CD14-positive monocyte (primary cell): Measurements from ENCODE around the gene NRP2. TPM values are rescaled to one million over a fixed set of nuclear protein-coding genes. Genes with fewer than 3 reads are reported as not detected.

Experiments
- DNase-seq, 3 donors: peaks; one replicate each; pipeline ENCODE4 v3.0.0-alpha.2; 2011 to 2022
- H2AFZ ChIP-seq: 2 replicates; pipeline ENCODE4 v1.6.0; 2012; ENCODE audit warnings: mild to moderate bottlenecking, low read depth, low read length, inconsistent platforms; ENCODE audit not compliant: insufficient read depth, poor library complexity, severe bottlenecking
- H3K27ac ChIP-seq, 2 donors: 1 replicate in 1 of 2; 2 replicates in 1 of 2; pipeline ENCODE4 v1.5.1; 2012 to 2013; ENCODE audit warnings: low read length in 2 of 2, control low read depth in 1 of 2, inconsistent platforms in 1 of 2, low read depth in 1 of 2, mild to moderate bottlenecking in 1 of 2
- H3K27me3 ChIP-seq, 2 donors: one replicate each; pipeline versions ENCODE4 v1.6.0 to v1.6.1; 2011 to 2013; ENCODE audit warnings: low read length in 2 of 2; ENCODE audit not compliant: control insufficient read depth in 2 of 2, insufficient read depth in 2 of 2
- H3K36me3 ChIP-seq, 2 donors: replicated peaks in 1 of 2; 1 replicate in 1 of 2; 2 replicates in 1 of 2; pipeline versions ENCODE4 v1.5.1 to v1.6.1; 2012 to 2013; ENCODE audit warnings: low read length in 2 of 2, control low read depth in 1 of 2, inconsistent platforms in 1 of 2, mild to moderate bottlenecking in 1 of 2; ENCODE audit not compliant: insufficient read depth in 2 of 2, control insufficient read depth in 1 of 2
- H3K4me1 ChIP-seq, 2 donors: 1 replicate in 1 of 2; 2 replicates in 1 of 2; pipeline versions ENCODE4 v1.5.1 to v1.6.1; 2012 to 2013; ENCODE audit warnings: low read length in 2 of 2, control low read depth in 1 of 2, inconsistent platforms in 1 of 2, mild to moderate bottlenecking in 1 of 2, moderate library complexity in 1 of 2; ENCODE audit not compliant: insufficient read depth in 2 of 2, control insufficient read depth in 1 of 2
- H3K4me2 ChIP-seq: replicated peaks from 2 replicates; pipeline ENCODE3; 2012; ENCODE audit warnings: low read length, moderate library complexity, mild to moderate bottlenecking; ENCODE audit not compliant: poor library complexity, severe bottlenecking; ENCODE audit errors: extremely low read depth
- H3K4me3 ChIP-seq, 3 experiments: fragments of 200-600 bp in 1 of 3; sonication (generic) in 1 of 3; replicated peaks in 1 of 3; 1 replicate in 2 of 3; 2 replicates in 1 of 3; pipeline ENCODE4 v1.5.1; 2011 to 2013; ENCODE audit warnings: low read length in 3 of 3, mild to moderate bottlenecking in 3 of 3, control low read depth in 2 of 3, low read depth in 2 of 3, inconsistent platforms in 1 of 3, moderate library complexity in 1 of 3
- H3K79me2 ChIP-seq: 2 replicates; pipeline ENCODE4 v1.6.0; 2012; ENCODE audit warnings: mild to moderate bottlenecking, control low read depth, inconsistent platforms, low read length, moderate library complexity; ENCODE audit not compliant: insufficient read depth
- H3K9ac ChIP-seq: 2 replicates; pipeline ENCODE4 v1.6.0; 2017; ENCODE audit warnings: low read length, mild to moderate bottlenecking; ENCODE audit not compliant: insufficient read depth, poor library complexity, severe bottlenecking
- H3K9me3 ChIP-seq, 2 donors: replicated peaks in 1 of 2; 1 replicate in 1 of 2; 2 replicates in 1 of 2; pipeline versions ENCODE4 v1.5.1 to v1.6.1; 2012 to 2013; ENCODE audit warnings: low read length in 2 of 2, control low read depth in 1 of 2; ENCODE audit not compliant: control insufficient read depth in 1 of 2, insufficient read depth in 1 of 2
- H4K20me1 ChIP-seq: 2 replicates; pipeline ENCODE4 v1.6.0; 2012; ENCODE audit warnings: mild to moderate bottlenecking, low read length, control low read depth, moderate library complexity; ENCODE audit not compliant: insufficient read depth
- H3K27ac Mint-ChIP-seq, 7 donors: one replicate each; pipeline ENCODE4 v1.8.0; 2020; ENCODE audit warnings: mild to moderate bottlenecking in 7 of 7, mixed read lengths in 7 of 7, moderate library complexity in 6 of 7, inconsistent platforms in 2 of 7
- H3K27me3 Mint-ChIP-seq, 3 donors: one replicate each; pipeline ENCODE4 v1.8.0; 2021 to 2022; ENCODE audit warnings: low read depth in 3 of 3, mild to moderate bottlenecking in 3 of 3, mixed read lengths in 3 of 3, moderate library complexity in 3 of 3, inconsistent platforms in 1 of 3
- H3K36me3 Mint-ChIP-seq, 2 donors: one replicate each; pipeline ENCODE4 v1.8.0; 2020; ENCODE audit warnings: mixed read lengths in 2 of 2, inconsistent platforms in 1 of 2, mild to moderate bottlenecking in 1 of 2
- H3K4me1 Mint-ChIP-seq: one replicate; pipeline ENCODE4 v1.8.0; 2020; ENCODE audit warnings: mild to moderate bottlenecking, mixed read lengths
- H3K4me3 Mint-ChIP-seq, 2 donors: one replicate each; pipeline ENCODE4 v1.8.0; 2020; ENCODE audit warnings: mild to moderate bottlenecking in 2 of 2, mixed read lengths in 2 of 2, moderate library complexity in 1 of 2
- H3K9me3 Mint-ChIP-seq, 7 donors: one replicate each; pipeline ENCODE4 v1.8.0; 2020 to 2022; ENCODE audit warnings: mixed read lengths in 7 of 7, mild to moderate bottlenecking in 6 of 7, moderate library complexity in 6 of 7, inconsistent platforms in 2 of 7
- WGBS: methylation state at CpG from one replicate; pipeline ENCODE4 v1.1.5; 2013; ENCODE audit warnings: missing lambda C conversion rate; ENCODE audit not compliant: insufficient coverage; 5-methylcytosine and 5-hydroxymethylcytosine counted together
- intact Hi-C, 2 donors: fragments of 100-400 bp; cut with micrococcal nuclease; formaldehyde crosslinking; loops; one replicate each; pipeline versions ENCODE4 v1.15.0 to v1.15.1; 2023
- polyA plus RNA-seq, 3 donors: library from polyadenylated mRNA; depleted of rRNA in 1 of 3; unstranded in 2 of 3; stranded (reverse) in 1 of 3; fragments of 300-500 nt in 2 of 3; fragments of >200 nt in 1 of 3; fragmentation: Illumina TruSeq in 2 of 3; gene quantifications; 1 replicate in 2 of 3; 2 replicates in 1 of 3; pipeline ENCODE4 v1.2.3, GENCODE V29; 2012 to 2021
- TF ChIP-seq, protein P1 (sequence below): fragments of 200-600 bp; IDR thresholded peaks from one replicate; pipeline ENCODE4 v1.8.0; 2022; ENCODE audit warnings: antibody characterized with exemption, mild to moderate bottlenecking

Gene NRP2
- polyA plus RNA-seq, 3 donors, result 0.97 to 3.3 (median 1.6) TPM

DNA sequence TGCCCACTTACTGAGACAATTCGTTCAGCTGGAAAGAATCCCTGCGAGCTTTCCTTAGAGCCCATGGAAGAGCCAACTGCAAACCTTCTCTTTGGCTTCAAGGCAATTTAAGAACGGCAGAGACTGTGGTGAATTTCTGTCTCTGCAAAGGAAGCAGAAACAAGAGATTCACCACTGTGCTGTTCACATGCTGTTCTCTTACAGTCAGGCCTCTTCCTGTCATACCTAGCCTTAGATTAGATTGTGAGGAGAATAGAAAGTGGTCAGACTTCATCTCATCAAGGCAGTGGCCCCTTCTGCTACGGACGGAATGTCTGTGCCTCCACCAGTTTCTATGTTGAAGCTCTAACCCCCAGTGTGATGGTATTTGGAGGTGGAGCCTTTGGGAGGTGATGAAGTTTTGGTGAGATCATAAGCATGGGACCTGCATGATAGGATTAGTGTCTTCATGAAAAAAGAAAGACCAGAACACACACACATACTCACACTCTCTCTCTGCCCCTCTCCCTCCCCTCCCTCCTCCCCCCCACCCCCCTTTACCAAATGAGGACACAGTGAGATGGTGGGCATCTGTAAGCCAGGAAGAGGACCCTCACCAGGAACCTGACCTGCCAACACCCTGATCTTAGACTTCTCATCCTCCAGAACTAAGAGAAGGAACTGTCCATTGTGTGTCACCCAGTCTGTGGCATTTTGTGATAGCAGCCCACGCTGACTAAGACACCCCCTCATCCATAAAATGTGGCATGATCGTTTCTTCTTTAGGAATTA, 45.6 kb upstream of the NRP2 start:
- H3K27me3 Mint-ChIP-seq, result peaks cover 5 to 9% (median 7%) of the 10 kb centered on the region in 3 donors
- H3K4me2 ChIP-seq, result no peak overlapping the region
- no peaks in the 10 kb centered on the region for H3K4me1 ChIP-seq
- H3K36me3 Mint-ChIP-seq, result no peaks in the 10 kb centered on the region
- peaks cover 0 to 4% of the 10 kb centered on the region in 2 donors for H3K27me3 ChIP-seq
- no peak overlapping the region for H3K4me3 ChIP-seq
- H3K36me3 ChIP-seq, result no peaks in the 10 kb centered on the region
- TF ChIP-seq, protein P1, sequence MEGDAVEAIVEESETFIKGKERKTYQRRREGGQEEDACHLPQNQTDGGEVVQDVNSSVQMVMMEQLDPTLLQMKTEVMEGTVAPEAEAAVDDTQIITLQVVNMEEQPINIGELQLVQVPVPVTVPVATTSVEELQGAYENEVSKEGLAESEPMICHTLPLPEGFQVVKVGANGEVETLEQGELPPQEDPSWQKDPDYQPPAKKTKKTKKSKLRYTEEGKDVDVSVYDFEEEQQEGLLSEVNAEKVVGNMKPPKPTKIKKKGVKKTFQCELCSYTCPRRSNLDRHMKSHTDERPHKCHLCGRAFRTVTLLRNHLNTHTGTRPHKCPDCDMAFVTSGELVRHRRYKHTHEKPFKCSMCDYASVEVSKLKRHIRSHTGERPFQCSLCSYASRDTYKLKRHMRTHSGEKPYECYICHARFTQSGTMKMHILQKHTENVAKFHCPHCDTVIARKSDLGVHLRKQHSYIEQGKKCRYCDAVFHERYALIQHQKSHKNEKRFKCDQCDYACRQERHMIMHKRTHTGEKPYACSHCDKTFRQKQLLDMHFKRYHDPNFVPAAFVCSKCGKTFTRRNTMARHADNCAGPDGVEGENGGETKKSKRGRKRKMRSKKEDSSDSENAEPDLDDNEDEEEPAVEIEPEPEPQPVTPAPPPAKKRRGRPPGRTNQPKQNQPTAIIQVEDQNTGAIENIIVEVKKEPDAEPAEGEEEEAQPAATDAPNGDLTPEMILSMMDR, result no peak
- H3K9ac ChIP-seq, result no peak overlapping the region
- H3K4me3 Mint-ChIP-seq, result no peak overlapping the region
- no peaks in the 10 kb centered on the region for H4K20me1 ChIP-seq
- DNase-seq, result no peak
- peaks cover 3% of the 10 kb centered on the region for H3K4me1 Mint-ChIP-seq
- H2AFZ ChIP-seq, result no peak overlapping the region
- H3K27ac Mint-ChIP-seq, result no peak overlapping the region
- no peaks in the 10 kb centered on the region for H3K9me3 ChIP-seq
- peaks cover 0 to 2% (median 0%) of the 10 kb centered on the region in 7 donors for H3K9me3 Mint-ChIP-seq
- no peaks in the 10 kb centered on the region for H3K79me2 ChIP-seq
- WGBS, result 100% methylated on average over 1 of the region's 7 CpGs
- intact Hi-C loops, result no loop called here
- no peak overlapping the region for H3K27ac ChIP-seq

DNA sequence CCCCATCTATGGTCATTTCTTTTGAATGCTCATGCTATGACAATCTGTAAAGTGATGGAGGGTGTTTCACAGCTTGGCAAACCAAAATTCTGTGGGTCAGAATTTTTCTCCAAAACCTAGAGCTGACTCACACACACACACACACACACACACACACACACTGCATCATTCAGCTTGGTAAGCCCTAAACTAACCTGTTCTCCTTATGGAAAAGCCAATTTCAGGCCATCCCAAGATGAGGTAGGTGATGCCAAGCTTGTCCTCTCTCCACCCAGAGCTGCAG, 45.0 kb upstream of the NRP2 start:
- Mint-ChIP-seq H3K4me1 (peaks cover 3% of the 10 kb centered on the region), H3K36me3 (no peaks in the 10 kb centered on the region), H3K4me3 (no peak overlapping the region), H3K27ac (no peak overlapping the region), H3K9me3 (peaks cover 0 to 2% (median 0%) of the 10 kb centered on the region in 7 donors), H3K27me3 (peaks cover 6 to 9% (median 9%) of the 10 kb centered on the region in 3 donors)
- Histone ChIP-seq H2AFZ (no peak overlapping the region), H3K9ac (no peak overlapping the region), H3K27ac (no peak overlapping the region), H3K27me3 (peaks cover 0 to 4% of the 10 kb centered on the region in 2 donors), H4K20me1 (no peaks in the 10 kb centered on the region), H3K79me2 (no peaks in the 10 kb centered on the region), H3K4me3 (no peak overlapping the region), H3K9me3 (no peaks in the 10 kb centered on the region), H3K4me1 (no peaks in the 10 kb centered on the region), H3K36me3 (no peaks in the 10 kb centered on the region), H3K4me2 (no peak overlapping the region)
- intact Hi-C loops, result no loop called here
- TF ChIP-seq, protein P1, result no peak
- DNase-seq, result no peak
